Small intestine (tissue), 7 donors: ENCODE results near the gene MAPK1IP1L. TPM values are rescaled to one million over a fixed set of nuclear protein-coding genes. Genes with fewer than 3 reads are reported as not detected.

Experiments
- DNase-seq, 2 donors: peaks; one replicate each; pipeline versions ENCODE4 v3.0.0 to v3.0.0-alpha.2; 2013
- FAIRE-seq: peaks from 2 replicates; lab custom pipeline; 2012; peaks lifted over from hg19 to GRCh38; lab: Jason Lieb, UNC
- H3K27ac ChIP-seq, 3 donors: one replicate each; pipeline ENCODE4 v1.5.1; 2013; ENCODE audit warnings: low read length in 2 of 3, mild to moderate bottlenecking in 2 of 3, control low read depth in 1 of 3, inconsistent platforms in 1 of 3, low read depth in 1 of 3, moderate library complexity in 1 of 3
- H3K27me3 ChIP-seq, 3 donors: one replicate each; pipeline ENCODE4 v1.6.1; 2013; ENCODE audit warnings: low read length in 3 of 3, inconsistent platforms in 1 of 3; ENCODE audit not compliant: control insufficient read depth in 3 of 3, insufficient read depth in 3 of 3
- H3K36me3 ChIP-seq, 3 donors: one replicate each; pipeline ENCODE4 v1.6.1; 2013; ENCODE audit warnings: low read length in 3 of 3, inconsistent platforms in 1 of 3, low read depth in 1 of 3, mild to moderate bottlenecking in 1 of 3, moderate library complexity in 1 of 3; ENCODE audit not compliant: control insufficient read depth in 3 of 3, insufficient read depth in 2 of 3
- H3K4me1 ChIP-seq, 3 donors: one replicate each; pipeline ENCODE4 v1.6.1; 2013; ENCODE audit warnings: low read length in 2 of 3, inconsistent platforms in 1 of 3, low read depth in 1 of 3, mild to moderate bottlenecking in 1 of 3, moderate library complexity in 1 of 3; ENCODE audit not compliant: control insufficient read depth in 3 of 3, insufficient read depth in 2 of 3
- H3K4me3 ChIP-seq, 3 donors: one replicate each; pipeline ENCODE4 v1.5.1; 2013; ENCODE audit warnings: low read length in 3 of 3, control low read depth in 1 of 3, inconsistent platforms in 1 of 3, low read depth in 1 of 3, mild to moderate bottlenecking in 1 of 3, moderate library complexity in 1 of 3
- H3K9me3 ChIP-seq, 2 donors: one replicate each; pipeline ENCODE4 v1.6.1; 2013; ENCODE audit warnings: low read depth in 1 of 2, low read length in 1 of 2; ENCODE audit not compliant: control insufficient read depth in 2 of 2, insufficient read depth in 1 of 2
- WGBS, 3 donors: extraction: QIAGEN DNeasy Blood & Tissue Kit; methylation state at CpG; one replicate each; pipeline ENCODE4 v1.1.7; 2013; 5-methylcytosine and 5-hydroxymethylcytosine counted together
- polyA plus RNA-seq, 4 donors: library from polyadenylated mRNA; stranded (reverse) in 3 of 4; unstranded in 1 of 4; fragments of 200-250 nt in 3 of 4; fragments of 120-200 nt in 1 of 4; gene quantifications; one replicate each; pipeline versions ENCODE4 v1.2.1 to v1.2.3, GENCODE V29; 2013
- donor health status: healthy with polysubstance abuse.
- donor health status: control.
- donor health status: control.
- donor health status: Bipolar disorder and iron deficiency.
- donor health status: healthy.

MAPK1IP1L gene
- polyA plus RNA-seq, 4 donors: 24.3 to 80.6 (median 31.4) TPM

- H3K36me3 ChIP-seq: no peaks in the 10 kb centered on the region
- 89 to 95% (median 93%) methylated on average over 6 of the region's 6 CpGs for WGBS, 3 donors
- H3K27ac ChIP-seq: peak overlapping the region; percentile 94 to 100 (median 97)
- FAIRE-seq (no peak), DNase-seq (peak in 1 of 2 donors; percentile 44)
- H3K9me3 ChIP-seq: peaks cover 0 to 9% of the 10 kb centered on the region in 2 donors
- H3K4me3 ChIP-seq: no peak overlapping the region
- peaks cover 7 to 62% (median 37%) of the 10 kb centered on the region in 3 donors for H3K4me1 ChIP-seq
- no peaks in the 10 kb centered on the region for H3K27me3 ChIP-seq
Observed at GRCh38 chr14:55103971-55104954, 52.8 kb downstream of the MAPK1IP1L start.

DNA sequence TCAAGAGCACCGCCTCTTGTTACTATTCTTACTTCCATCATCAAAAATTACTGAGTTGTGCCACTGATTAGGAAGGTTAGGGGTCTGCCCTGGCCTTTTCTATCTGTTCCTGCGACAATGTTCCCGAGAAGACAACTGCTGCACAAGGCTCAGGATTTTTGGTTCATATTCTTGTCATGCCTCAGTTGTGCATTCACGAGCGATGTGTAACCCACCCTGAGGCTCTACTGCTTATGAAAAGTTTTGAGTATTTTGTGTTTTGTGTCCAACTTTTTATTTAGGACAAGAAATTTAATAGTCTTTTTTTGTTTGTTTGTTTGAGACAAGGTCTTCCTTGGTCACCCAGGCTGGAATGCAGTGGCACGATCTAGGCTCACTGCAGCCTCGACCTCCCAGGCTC, 54.5 kb downstream of the MAPK1IP1L start:
- peaks cover 7 to 56% (median 27%) of the 10 kb centered on the region in 3 donors for H3K4me1 ChIP-seq
- no peak overlapping the region for H3K4me3 ChIP-seq
- DNase-seq: no peak
- peak overlapping the region in 1 of 3 donors; percentile 8 for H3K27ac ChIP-seq
- H3K27me3 ChIP-seq: no peaks in the 10 kb centered on the region
- 81 to 96% (median 90%) methylated on average over 7 of the region's 7 CpGs for WGBS, 3 donors
- peaks cover 0 to 11% of the 10 kb centered on the region in 2 donors for H3K9me3 ChIP-seq
- no peaks in the 10 kb centered on the region for H3K36me3 ChIP-seq
- no peak for FAIRE-seq

- no peak for FAIRE-seq
- Histone ChIP-seq H3K27ac (peak overlapping the region; percentile 94 to 99 (median 99)), H3K36me3 (no peaks in the 10 kb centered on the region), H3K9me3 (peaks cover 0 to 13% of the 10 kb centered on the region in 2 donors), H3K27me3 (no peaks in the 10 kb centered on the region), H3K4me3 (no peak overlapping the region), H3K4me1 (peaks cover 7 to 51% (median 21%) of the 10 kb centered on the region in 3 donors)
- peak; percentile 84 to 85 for DNase-seq
- WGBS, 3 donors: 26 to 34% (median 29%) methylated on average over 19 of the region's 19 CpGs
Observed at GRCh38 chr14:55107766-55108554, 56.5 kb downstream of the MAPK1IP1L start.

GRCh38 chr14:55109836-55110235, 58.4 kb downstream of the MAPK1IP1L start:
- H3K4me1 ChIP-seq: peaks cover 0 to 51% (median 9%) of the 10 kb centered on the region in 3 donors
- WGBS, 3 donors: 87 to 100% (median 96%) methylated on average over 1 of the region's 1 CpG
- no peak for FAIRE-seq
- no peak overlapping the region for H3K27ac ChIP-seq
- no peak overlapping the region for H3K4me3 ChIP-seq
- no peaks in the 10 kb centered on the region for H3K27me3 ChIP-seq
- no peak for DNase-seq
- H3K9me3 ChIP-seq: peaks cover 0 to 3% of the 10 kb centered on the region in 2 donors
- no peaks in the 10 kb centered on the region for H3K36me3 ChIP-seq

DNA sequence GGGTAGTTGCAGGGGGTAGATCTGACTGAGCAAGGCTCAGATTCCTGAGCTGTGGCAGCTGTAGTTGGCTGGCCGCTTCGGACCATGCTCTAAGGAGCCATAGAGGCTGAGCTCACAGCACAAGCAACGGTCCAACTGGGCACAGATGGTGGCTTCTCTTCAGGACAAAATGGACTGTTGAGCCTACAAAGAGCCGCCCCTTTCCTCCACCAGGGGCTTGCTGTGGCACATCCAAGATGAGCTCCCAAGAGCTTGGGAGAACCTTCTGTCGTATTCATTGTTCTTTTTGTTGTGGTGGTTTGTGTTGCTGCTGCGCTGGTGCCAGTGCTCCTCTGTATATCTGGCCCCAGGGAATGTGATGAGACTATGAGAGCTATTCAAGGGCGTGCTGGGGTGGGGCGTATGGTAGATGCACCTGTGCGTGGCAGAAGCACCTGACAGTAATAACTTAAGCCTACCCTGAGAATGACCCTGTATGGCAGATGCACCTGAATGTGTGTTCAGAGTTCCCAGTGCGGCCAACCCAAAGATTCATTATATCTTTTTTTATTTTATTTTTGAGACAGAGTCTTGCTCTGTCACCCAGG, 59.8 kb downstream of the MAPK1IP1L start:
- peaks cover 4 to 59% (median 5%) of the 10 kb centered on the region in 3 donors for H3K4me1 ChIP-seq
- H3K27ac ChIP-seq: peak overlapping the region in 1 of 3 donors; percentile 22
- peaks cover 0 to 3% of the 10 kb centered on the region in 2 donors for H3K9me3 ChIP-seq
- 82 to 89% (median 86%) methylated on average over 10 of the region's 10 CpGs for WGBS, 3 donors
- FAIRE-seq: no peak
- no peak for DNase-seq
- no peaks in the 10 kb centered on the region for H3K27me3 ChIP-seq
- no peak overlapping the region for H3K4me3 ChIP-seq
- no peaks in the 10 kb centered on the region for H3K36me3 ChIP-seq

GRCh38 chr14:55114720-55115119, 63.3 kb downstream of the MAPK1IP1L start:
- Histone ChIP-seq H3K27me3 (no peaks in the 10 kb centered on the region), H3K36me3 (no peaks in the 10 kb centered on the region), H3K4me3 (no peak overlapping the region), H3K27ac (peak overlapping the region; percentile 55 to 80 (median 77)), H3K4me1 (peaks cover 4 to 75% (median 7%) of the 10 kb centered on the region in 3 donors), H3K9me3 (peaks cover 0 to 3% of the 10 kb centered on the region in 2 donors)
- WGBS, 3 donors: 14 to 58% (median 38%) methylated on average over 2 of the region's 2 CpGs
- DNase-seq (peak; percentile 91 to 97), FAIRE-seq (no peak)

GRCh38 chr14:55115460-55115859, 64.0 kb downstream of the MAPK1IP1L start:
- FAIRE-seq (no peak), DNase-seq (peak in 1 of 2 donors; percentile 48)
- no peaks in the 10 kb centered on the region for H3K36me3 ChIP-seq
- peak overlapping the region; percentile 73 to 80 (median 77) for H3K27ac ChIP-seq
- 38 to 65% (median 46%) methylated on average over 3 of the region's 3 CpGs for WGBS, 3 donors
- peaks cover 0 to 3% of the 10 kb centered on the region in 2 donors for H3K9me3 ChIP-seq
- H3K4me1 ChIP-seq: peaks cover 7 to 82% (median 11%) of the 10 kb centered on the region in 3 donors
- no peak overlapping the region for H3K4me3 ChIP-seq
- H3K27me3 ChIP-seq: no peaks in the 10 kb centered on the region
